Upper lobe of right lung (tissue), 1 donor: ENCODE measurements around the gene FHL5. TPM values are rescaled to one million over a fixed set of nuclear protein-coding genes. Genes with fewer than 3 reads are reported as not detected.

ENCODE experiments used
- ATAC-seq: fragments of 200-7000 bp; cut with Tn5 transposase; one replicate; pipeline ENCODE4 v1.9.1; 2020; ENCODE audit warnings: mild to moderate bottlenecking, moderate library complexity
- DNase-seq: peaks from one replicate; pipeline ENCODE4 v3.0.0-alpha.2; 2020
- H3K27ac ChIP-seq: fragments of 200-600 bp; one replicate; pipeline ENCODE4 v1.8.0; 2022
- H3K27me3 ChIP-seq: fragments of 200-600 bp; one replicate; pipeline ENCODE4 v1.8.0; 2022; ENCODE audit warnings: mild to moderate bottlenecking
- H3K36me3 ChIP-seq: fragments of 200-600 bp; one replicate; pipeline ENCODE4 v1.8.0; 2022
- H3K4me1 ChIP-seq: fragments of 200-600 bp; one replicate; pipeline ENCODE4 v1.8.0; 2022
- H3K4me3 ChIP-seq: fragments of 200-600 bp; one replicate; pipeline ENCODE4 v1.8.0; 2022; ENCODE audit warnings: mild to moderate bottlenecking
- H3K9me3 ChIP-seq: fragments of 200-600 bp; one replicate; pipeline ENCODE4 v1.8.0; 2022
- CTCF ChIP-seq: fragments of 200-600 bp; IDR thresholded peaks from one replicate; pipeline ENCODE4 v1.8.0; 2022; ENCODE audit warnings: antibody characterized with exemption
- intact Hi-C: fragments of 100-400 bp; cut with DNase I; formaldehyde crosslinking; loops from one replicate; pipeline ENCODE4 v1.11.0; 2022
- total RNA-seq: library from RNA; stranded (reverse); fragmentation: NEBNext Ultra II Directional; extraction: Animal tissue kit (Norgen Biotek cat#: 25700); gene quantifications from one replicate; pipeline ENCODE4 v1.2.1, GENCODE V29; 2021
- donor health status: DM: no; HTN: yes; CAD: no; lungs with severe emphysema.

Gene FHL5
- total RNA-seq, 1 donor from 2014 or later: 40.1 TPM

GRCh38 chr6:96522465-96523009 is 40.4 kb upstream of the FHL5 start:
- no peak for TF ChIP-seq CTCF
- intact Hi-C loops: no loop called here
- Histone ChIP-seq H3K36me3 (peaks cover 40% of the 10 kb centered on the region), H3K9me3 (no peaks in the 10 kb centered on the region), H3K27ac (peak overlapping the region; percentile 99), H3K4me1 (peaks cover 25% of the 10 kb centered on the region), H3K4me3 (peak overlapping the region; percentile 90), H3K27me3 (no peaks in the 10 kb centered on the region)
- DNase-seq (no peak), ATAC-seq (no peak)

GRCh38 chr6:96528193-96528592 is 34.7 kb upstream of the FHL5 start:
- no peak overlapping the region for H3K27ac ChIP-seq
- intact Hi-C loops: no loop called here
- ATAC-seq (no peak), DNase-seq (no peak)
- TF ChIP-seq CTCF: no peak
- H3K9me3 ChIP-seq: no peaks in the 10 kb centered on the region
- peaks cover 92% of the 10 kb centered on the region for H3K36me3 ChIP-seq
- peaks cover 10% of the 10 kb centered on the region for H3K4me1 ChIP-seq
- no peaks in the 10 kb centered on the region for H3K27me3 ChIP-seq
- H3K4me3 ChIP-seq: no peak overlapping the region

GRCh38 chr6:96532399-96532798 is 30.5 kb upstream of the FHL5 start:
- Histone ChIP-seq H3K4me3 (no peak overlapping the region), H3K27ac (no peak overlapping the region), H3K36me3 (peaks cover 78% of the 10 kb centered on the region), H3K4me1 (no peaks in the 10 kb centered on the region), H3K9me3 (no peaks in the 10 kb centered on the region), H3K27me3 (no peaks in the 10 kb centered on the region)
- ATAC-seq: no peak
- no peak for TF ChIP-seq CTCF
- intact Hi-C loops: no loop called here
- no peak for DNase-seq

- no peak for ATAC-seq
- H3K27ac ChIP-seq: no peak overlapping the region
Measured at GRCh38 chr6:96537726-96538125, 25.2 kb upstream of the FHL5 start.

GRCh38 chr6:96542702-96543101 is 20.2 kb upstream of the FHL5 start:
- Histone ChIP-seq H3K27me3 (no peaks in the 10 kb centered on the region), H3K27ac (no peak overlapping the region), H3K4me3 (no peak overlapping the region), H3K4me1 (no peaks in the 10 kb centered on the region), H3K9me3 (no peaks in the 10 kb centered on the region), H3K36me3 (peaks cover 93% of the 10 kb centered on the region)
- no peak for ATAC-seq
- no peak for DNase-seq
- intact Hi-C loops: no loop called here
- peak; percentile 33 for TF ChIP-seq CTCF

More at GRCh38 chr6:96537726-96538125, 25.2 kb upstream of the FHL5 start:
- H3K4me1 ChIP-seq: no peaks in the 10 kb centered on the region
- no peaks in the 10 kb centered on the region for H3K9me3 ChIP-seq
- H3K4me3 ChIP-seq: no peak overlapping the region
- peaks cover 76% of the 10 kb centered on the region for H3K36me3 ChIP-seq
- H3K27me3 ChIP-seq: no peaks in the 10 kb centered on the region
- intact Hi-C loops: no loop called here
- no peak for TF ChIP-seq CTCF
- DNase-seq: no peak

GRCh38 chr6:96545882-96546281 is 17.0 kb upstream of the FHL5 start:
- H3K36me3 ChIP-seq: peaks cover 92% of the 10 kb centered on the region
- no peak overlapping the region for H3K4me3 ChIP-seq
- no peak for DNase-seq
- H3K27me3 ChIP-seq: no peaks in the 10 kb centered on the region
- TF ChIP-seq CTCF: no peak
- no peak overlapping the region for H3K27ac ChIP-seq
- ATAC-seq: no peak
- intact Hi-C loops: no loop called here
- no peaks in the 10 kb centered on the region for H3K4me1 ChIP-seq
- H3K9me3 ChIP-seq: no peaks in the 10 kb centered on the region
